Kidney (tissue), 14 donors: ENCODE data around the gene YBX1. TPM values are rescaled to one million over a fixed set of nuclear protein-coding genes. Genes with fewer than 3 reads are reported as not detected.

Source experiments
- DNase-seq, 5 donors: peaks; one replicate each; pipeline ENCODE4 v3.0.0-alpha.2; 2013 to 2020
- FAIRE-seq: peaks from 2 replicates; lab custom pipeline; 2012; peaks lifted over from hg19 to GRCh38; lab: Jason Lieb, UNC
- H3K27ac ChIP-seq, 2 donors: one replicate each; pipeline ENCODE4 v1.7.0; 2013; ENCODE audit warnings: low read depth in 2 of 2, low read length in 2 of 2, inconsistent platforms in 1 of 2
- H3K27me3 ChIP-seq: one replicate; pipeline ENCODE4 v1.7.1; 2013; ENCODE audit warnings: low read length, inconsistent platforms; ENCODE audit not compliant: control insufficient read depth, insufficient read depth
- H3K36me3 ChIP-seq, 3 donors: one replicate each; pipeline versions ENCODE4 v1.7.0 to v1.7.1; 2013; ENCODE audit warnings: low read length in 3 of 3, control low read depth in 1 of 3, inconsistent platforms in 1 of 3; ENCODE audit not compliant: insufficient read depth in 3 of 3, control insufficient read depth in 2 of 3
- H3K4me1 ChIP-seq, 3 donors: one replicate each; pipeline versions ENCODE4 v1.7.0 to v1.7.1; 2013; ENCODE audit warnings: low read length in 3 of 3, inconsistent platforms in 1 of 3, low read depth in 1 of 3; ENCODE audit not compliant: control insufficient read depth in 2 of 3, insufficient read depth in 2 of 3
- H3K4me3 ChIP-seq, 3 donors: one replicate each; pipeline versions ENCODE4 v1.7.0 to v1.8.1; 2013; ENCODE audit warnings: low read length in 3 of 3, control low read depth in 1 of 3, inconsistent platforms in 1 of 3
- H3K9ac ChIP-seq, 3 donors: one replicate each; pipeline versions ENCODE4 v1.7.0 to v1.7.1; 2013; ENCODE audit warnings: low read length in 3 of 3, control low read depth in 1 of 3, inconsistent platforms in 1 of 3
- H3K9me3 ChIP-seq, 3 donors: one replicate each; pipeline versions ENCODE4 v1.7.0 to v1.7.1; 2013; ENCODE audit warnings: low read length in 3 of 3, control low read depth in 1 of 3, inconsistent platforms in 1 of 3; ENCODE audit not compliant: control insufficient read depth in 2 of 3, insufficient read depth in 1 of 3
- intact Hi-C: fragments of 100-400 bp; cut with DNase I; formaldehyde crosslinking; loops from one replicate; pipeline ENCODE4 v1.11.1; 2022
- polyA plus RNA-seq: library from polyadenylated mRNA; stranded (reverse); fragments of 350-450 nt; fragmentation: Illumina TruSeq; extraction: RNeasy Lipid Tissue Mini Kit (QIAGEN cat#74804); gene quantifications from one replicate; pipeline ENCODE4 v1.2.3, GENCODE V29; 2014; ENCODE audit warnings: low read depth, low replicate concordance; ENCODE audit not compliant: insufficient read depth
- total RNA-seq: library from RNA; stranded (reverse); fragmentation: NEBNext Ultra II Directional; extraction: Animal tissue kit (Norgen Biotek cat#: 25700); gene quantifications from one replicate; pipeline ENCODE4 v1.2.1, GENCODE V29; 2021
- TF ChIP-seq, protein P1 (sequence below): IDR thresholded peaks from 3 replicates; pipeline ENCODE4 v1.5.1; 2012; ENCODE audit warnings: mild to moderate bottlenecking, moderate library complexity, borderline replicate concordance; ENCODE audit not compliant: insufficient read depth; ENCODE audit errors: extremely low read depth
- donor health status: control.
- donor health status: control.
- donor health status: control.
- donor health status: control.
- donor health status: control.
- donor health status: DM: yes; HTN: yes; CAD: no.
- donor health status: Normal renal cell carcinoma (clear cell type).

The YBX1 gene
- total and polyA plus RNA-seq, 2 donors from 2014 or later = 395 to 418 TPM

DNA sequence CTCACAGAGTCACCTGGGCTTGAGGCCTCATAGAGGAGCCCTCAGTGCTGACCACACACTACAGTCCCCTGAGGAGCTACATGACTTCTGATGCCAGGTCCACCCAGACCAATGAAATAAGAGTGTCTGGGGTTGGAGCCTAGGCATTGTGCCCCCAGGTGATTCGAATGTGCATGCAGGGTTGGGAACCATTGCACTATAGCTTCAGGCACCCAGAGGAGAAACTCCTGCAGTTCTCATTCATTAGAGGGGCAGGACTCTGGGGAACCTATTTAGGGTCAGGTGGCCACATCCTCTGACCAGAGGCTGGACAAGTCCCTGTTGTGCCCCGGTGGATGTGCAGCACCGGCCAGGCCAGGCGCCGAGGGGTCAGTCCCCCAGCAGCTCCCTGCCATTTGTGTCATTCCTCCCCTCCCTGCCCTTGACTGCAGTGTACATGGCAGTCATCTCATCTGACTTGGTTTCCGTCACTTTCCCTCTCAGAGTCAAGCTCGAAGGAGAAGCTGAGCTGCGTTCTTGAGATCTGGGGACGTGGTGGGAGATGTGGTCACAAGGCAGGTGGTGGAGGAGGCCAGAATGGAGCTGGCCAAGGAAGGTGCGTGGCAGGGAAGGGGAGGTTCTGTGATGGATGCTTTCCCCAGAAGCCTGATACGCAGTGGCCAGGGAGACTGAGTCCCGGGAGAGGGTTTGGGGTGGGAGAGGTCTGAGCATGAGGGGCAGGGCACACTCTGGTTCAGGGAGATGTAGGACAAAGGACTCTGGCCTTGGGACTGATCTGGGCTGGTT is 51.4 kb downstream of the YBX1 start:
- intact Hi-C loops = no loop called here
- H3K9ac ChIP-seq = no peak overlapping the region
- no peak overlapping the region for H3K27ac ChIP-seq
- no peaks in the 10 kb centered on the region for H3K27me3 ChIP-seq
- no peaks in the 10 kb centered on the region for H3K9me3 ChIP-seq
- TF ChIP-seq, protein P1, sequence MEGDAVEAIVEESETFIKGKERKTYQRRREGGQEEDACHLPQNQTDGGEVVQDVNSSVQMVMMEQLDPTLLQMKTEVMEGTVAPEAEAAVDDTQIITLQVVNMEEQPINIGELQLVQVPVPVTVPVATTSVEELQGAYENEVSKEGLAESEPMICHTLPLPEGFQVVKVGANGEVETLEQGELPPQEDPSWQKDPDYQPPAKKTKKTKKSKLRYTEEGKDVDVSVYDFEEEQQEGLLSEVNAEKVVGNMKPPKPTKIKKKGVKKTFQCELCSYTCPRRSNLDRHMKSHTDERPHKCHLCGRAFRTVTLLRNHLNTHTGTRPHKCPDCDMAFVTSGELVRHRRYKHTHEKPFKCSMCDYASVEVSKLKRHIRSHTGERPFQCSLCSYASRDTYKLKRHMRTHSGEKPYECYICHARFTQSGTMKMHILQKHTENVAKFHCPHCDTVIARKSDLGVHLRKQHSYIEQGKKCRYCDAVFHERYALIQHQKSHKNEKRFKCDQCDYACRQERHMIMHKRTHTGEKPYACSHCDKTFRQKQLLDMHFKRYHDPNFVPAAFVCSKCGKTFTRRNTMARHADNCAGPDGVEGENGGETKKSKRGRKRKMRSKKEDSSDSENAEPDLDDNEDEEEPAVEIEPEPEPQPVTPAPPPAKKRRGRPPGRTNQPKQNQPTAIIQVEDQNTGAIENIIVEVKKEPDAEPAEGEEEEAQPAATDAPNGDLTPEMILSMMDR = no peak
- H3K4me1 ChIP-seq = no peaks in the 10 kb centered on the region
- H3K4me3 ChIP-seq = no peak overlapping the region
- DNase-seq (peak in 1 of 5 donors; percentile 47), FAIRE-seq (no peak)
- H3K36me3 ChIP-seq = no peaks in the 10 kb centered on the region

DNA sequence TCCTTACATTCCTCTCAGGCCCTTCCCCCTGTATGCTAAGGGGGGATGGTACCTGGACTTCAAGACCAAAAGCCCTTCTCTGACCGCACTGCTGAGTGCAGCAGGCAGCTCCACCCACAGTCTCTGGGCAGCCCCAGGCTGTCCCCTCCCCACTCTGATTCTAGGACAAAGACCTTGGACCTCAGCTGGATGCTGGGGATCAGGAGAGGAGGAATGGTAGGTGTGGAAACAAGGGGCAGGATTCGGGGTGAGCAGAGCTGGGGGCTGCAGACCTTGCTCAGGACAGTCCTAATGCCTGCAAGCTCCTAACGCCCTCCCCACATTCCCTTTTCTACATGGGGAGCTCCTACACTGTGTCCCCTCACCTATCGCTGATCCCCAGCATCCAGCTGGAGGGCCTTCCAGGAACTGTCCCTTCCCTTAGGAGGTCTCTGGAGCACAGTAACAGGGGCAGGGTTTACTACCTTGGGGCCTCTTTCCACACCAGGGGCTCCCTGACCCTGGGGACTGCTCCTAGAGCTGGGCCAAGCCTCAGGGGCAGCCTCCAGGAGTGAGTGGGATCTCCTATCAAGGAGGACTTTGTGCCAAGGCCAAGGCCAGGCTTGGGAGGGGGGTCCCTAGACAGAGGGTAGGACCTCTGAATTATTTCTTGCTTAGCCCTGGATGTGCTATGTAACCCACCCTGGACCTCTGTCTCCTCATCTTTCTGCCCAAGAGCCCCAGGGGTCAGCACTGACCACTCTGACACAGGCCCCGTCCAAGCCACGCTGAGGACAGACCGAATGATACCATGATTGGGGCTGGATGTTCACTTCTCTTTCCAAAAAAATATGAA is 52.2 kb downstream of the YBX1 start:
- DNase-seq (no peak), FAIRE-seq (no peak)
- Histone ChIP-seq H3K4me3 (no peak overlapping the region), H3K9me3 (no peaks in the 10 kb centered on the region), H3K4me1 (no peaks in the 10 kb centered on the region), H3K9ac (no peak overlapping the region), H3K27ac (no peak overlapping the region), H3K36me3 (peaks cover 0 to 3% (median 0%) of the 10 kb centered on the region in 3 donors), H3K27me3 (no peaks in the 10 kb centered on the region)
- TF ChIP-seq, protein P1 = no peak
- intact Hi-C loops = no loop called here

DNA sequence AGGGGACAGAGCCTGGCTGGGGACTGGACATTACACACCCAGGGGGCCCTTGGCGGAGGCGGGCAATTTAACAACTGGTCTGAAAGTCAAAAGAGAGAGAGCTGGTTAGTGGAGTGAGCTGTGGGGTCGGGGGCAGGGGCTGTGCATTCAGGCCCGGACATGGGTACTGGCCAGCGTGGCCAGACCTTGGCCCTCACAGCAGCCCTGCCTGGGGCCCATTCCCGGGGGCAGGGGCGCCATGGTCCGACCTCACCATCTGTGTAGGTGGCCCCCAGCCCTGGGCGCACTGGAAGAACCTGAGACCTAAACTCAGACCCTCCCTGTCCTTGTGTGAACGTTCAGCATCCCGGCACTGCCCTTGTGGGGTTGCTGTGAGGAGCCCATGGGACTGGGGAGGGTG is 52.8 kb downstream of the YBX1 start:
- peaks cover 0 to 3% (median 0%) of the 10 kb centered on the region in 3 donors for H3K36me3 ChIP-seq
- no peaks in the 10 kb centered on the region for H3K27me3 ChIP-seq
- FAIRE-seq (no peak), DNase-seq (no peak)
- no peak overlapping the region for H3K9ac ChIP-seq
- no peak overlapping the region for H3K27ac ChIP-seq
- TF ChIP-seq, protein P1 = no peak
- intact Hi-C loops = no loop called here
- no peaks in the 10 kb centered on the region for H3K9me3 ChIP-seq
- no peak overlapping the region for H3K4me3 ChIP-seq
- peaks cover 0 to 4% (median 0%) of the 10 kb centered on the region in 3 donors for H3K4me1 ChIP-seq
